KOPT-K1 (cell line): Measurements from ENCODE around the gene KRTAP5-1.
"Not testable (repeated sequence)": the region's sequence is repeated elsewhere in the genome, so short reads cannot be mapped to it uniquely, and the experiment has no call there.

Experiments
- H3K27ac ChIP-seq: fragments of 200-600 bp; sonication (generic); 2 replicates; pipeline ENCODE4 v1.5.1; 2016; ENCODE audit warnings: antibody characterized with exemption, mild to moderate bottlenecking, low read depth, low read length; ENCODE audit not compliant: poor library complexity, severe bottlenecking
- H3K36me3 ChIP-seq: fragments of 200-600 bp; sonication (generic); 2 replicates; pipeline ENCODE4 v1.5.1; 2017; ENCODE audit warnings: antibody characterized with exemption, mild to moderate bottlenecking, low read length, moderate library complexity; ENCODE audit not compliant: insufficient read depth
- H3K9me3 ChIP-seq: fragments of 200-600 bp; sonication (generic); 2 replicates; pipeline ENCODE4 v1.5.1; 2017; ENCODE audit warnings: antibody characterized with exemption, low read length, mild to moderate bottlenecking; ENCODE audit not compliant: insufficient read depth, poor library complexity, severe bottlenecking

Gene KRTAP5-1

GRCh38 chr11:1607901-1608300 lies 22.8 kb upstream of the KRTAP5-1 start:
- not testable (repeated sequence) for H3K9me3 ChIP-seq, H3K36me3 ChIP-seq, H3K27ac ChIP-seq

- H3K36me3 ChIP-seq, H3K27ac ChIP-seq, H3K9me3 ChIP-seq: not testable (repeated sequence)
These were observed 22.2 kb upstream of the KRTAP5-1 start for GRCh38 chr11:1607156-1607845.

- not testable (repeated sequence) for H3K9me3 ChIP-seq, H3K27ac ChIP-seq, H3K36me3 ChIP-seq
These were observed 20.8 kb upstream of the KRTAP5-1 start for GRCh38 chr11:1605923-1606322.

GRCh38 chr11:1604711-1605110 lies 19.6 kb upstream of the KRTAP5-1 start:
- Histone ChIP-seq H3K27ac (no peak overlapping the region), H3K9me3 (no peaks in the 10 kb centered on the region), H3K36me3 (no peaks in the 10 kb centered on the region)

GRCh38 chr11:1604181-1604580 lies 19.1 kb upstream of the KRTAP5-1 start:
- Histone ChIP-seq H3K27ac (no peak overlapping the region), H3K9me3 (no peaks in the 10 kb centered on the region), H3K36me3 (no peaks in the 10 kb centered on the region)

- Histone ChIP-seq H3K36me3 (no peaks in the 10 kb centered on the region), H3K27ac (no peak overlapping the region), H3K9me3 (no peaks in the 10 kb centered on the region)
These were observed 18.5 kb upstream of the KRTAP5-1 start for GRCh38 chr11:1603629-1604028.

GRCh38 chr11:1601663-1602062 lies 16.6 kb upstream of the KRTAP5-1 start:
- not testable (repeated sequence) for H3K9me3 ChIP-seq, H3K27ac ChIP-seq

GRCh38 chr11:1600626-1601025 lies 15.5 kb upstream of the KRTAP5-1 start:
- Histone ChIP-seq H3K27ac (no peak overlapping the region), H3K9me3 (no peaks in the 10 kb centered on the region), H3K36me3 (no peaks in the 10 kb centered on the region)

More at GRCh38 chr11:1601663-1602062, 16.6 kb upstream of the KRTAP5-1 start:
- not testable (repeated sequence) for H3K36me3 ChIP-seq

- Histone ChIP-seq H3K36me3 (no peaks in the 10 kb centered on the region), H3K27ac (no peak overlapping the region), H3K9me3 (no peaks in the 10 kb centered on the region)
These were observed 13.7 kb upstream of the KRTAP5-1 start for GRCh38 chr11:1598816-1599215.

- H3K36me3 ChIP-seq, H3K27ac ChIP-seq, H3K9me3 ChIP-seq: not testable (repeated sequence)
These were observed 13.3 kb upstream of the KRTAP5-1 start for GRCh38 chr11:1598406-1598805.

- H3K9me3 ChIP-seq: no peaks in the 10 kb centered on the region
- no peaks in the 10 kb centered on the region for H3K36me3 ChIP-seq
- H3K27ac ChIP-seq: no peak within 1 kb of the TSS
These were observed 12.9 kb upstream of the KRTAP5-1 start, which contains the start of gene KRTAP5-2 for GRCh38 chr11:1597994-1598380. TSS of gene KRTAP5-2 (minus strand) at chr11:1598294. CDS start at chr11:1598250, 44 bp downstream.

- H3K9me3 ChIP-seq: no peaks in the 10 kb centered on the region
- H3K27ac ChIP-seq: no peak overlapping the region
- no peaks in the 10 kb centered on the region for H3K36me3 ChIP-seq
These were observed 12.4 kb upstream of the KRTAP5-1 start for GRCh38 chr11:1597331-1597993.

GRCh38 chr11:1596576-1597121 lies 11.6 kb upstream of the KRTAP5-1 start:
- H3K9me3 ChIP-seq, H3K27ac ChIP-seq, H3K36me3 ChIP-seq: not testable (repeated sequence)

GRCh38 chr11:1595994-1596575 lies 11.0 kb upstream of the KRTAP5-1 start:
- H3K36me3 ChIP-seq, H3K9me3 ChIP-seq, H3K27ac ChIP-seq: not testable (repeated sequence)

- Histone ChIP-seq H3K9me3 (no peaks in the 10 kb centered on the region), H3K27ac (no peak overlapping the region), H3K36me3 (no peaks in the 10 kb centered on the region)
These were observed 7.5 kb upstream of the KRTAP5-1 start for GRCh38 chr11:1592628-1593027.
